KOPT-K1 (cell line): Measurements from ENCODE around the gene SYK.
"Not testable (repeated sequence)": the region's sequence is repeated elsewhere in the genome, so short reads cannot be mapped to it uniquely, and the experiment has no call there.

Source experiments
- H3K27ac ChIP-seq: fragments of 200-600 bp; sonication (generic); 2 replicates; pipeline ENCODE4 v1.5.1; 2016; ENCODE audit warnings: antibody characterized with exemption, mild to moderate bottlenecking, low read depth, low read length; ENCODE audit not compliant: poor library complexity, severe bottlenecking
- H3K36me3 ChIP-seq: fragments of 200-600 bp; sonication (generic); 2 replicates; pipeline ENCODE4 v1.5.1; 2017; ENCODE audit warnings: antibody characterized with exemption, mild to moderate bottlenecking, low read length, moderate library complexity; ENCODE audit not compliant: insufficient read depth
- H3K9me3 ChIP-seq: fragments of 200-600 bp; sonication (generic); 2 replicates; pipeline ENCODE4 v1.5.1; 2017; ENCODE audit warnings: antibody characterized with exemption, low read length, mild to moderate bottlenecking; ENCODE audit not compliant: insufficient read depth, poor library complexity, severe bottlenecking

SYK gene

GRCh38 chr9:90886868-90887267 lies 85.2 kb downstream of the SYK start:
- not testable (repeated sequence) for H3K9me3 ChIP-seq, H3K36me3 ChIP-seq, H3K27ac ChIP-seq

GRCh38 chr9:90888941-90889340 lies 87.3 kb downstream of the SYK start:
- Histone ChIP-seq H3K9me3 (peaks cover 3% of the 10 kb centered on the region), H3K36me3 (no peaks in the 10 kb centered on the region), H3K27ac (no peak overlapping the region)

GRCh38 chr9:90890146-90890810 lies 88.7 kb downstream of the SYK start:
- H3K9me3 ChIP-seq = no peaks in the 10 kb centered on the region
- no peaks in the 10 kb centered on the region for H3K36me3 ChIP-seq
- no peak overlapping the region for H3K27ac ChIP-seq

GRCh38 chr9:90891308-90892040 lies 89.9 kb downstream of the SYK start:
- Histone ChIP-seq H3K36me3 (no peaks in the 10 kb centered on the region), H3K9me3 (no peaks in the 10 kb centered on the region), H3K27ac (no peak overlapping the region)

- Histone ChIP-seq H3K27ac (no peak overlapping the region), H3K36me3 (no peaks in the 10 kb centered on the region), H3K9me3 (no peaks in the 10 kb centered on the region)
Measured at GRCh38 chr9:90892918-90893317, 91.3 kb downstream of the SYK start.

GRCh38 chr9:90893706-90894105 lies 92.1 kb downstream of the SYK start:
- H3K9me3 ChIP-seq = no peaks in the 10 kb centered on the region
- H3K36me3 ChIP-seq = no peaks in the 10 kb centered on the region

GRCh38 chr9:90894986-90895687 lies 93.5 kb downstream of the SYK start:
- no peak overlapping the region for H3K27ac ChIP-seq
- no peaks in the 10 kb centered on the region for H3K9me3 ChIP-seq
- H3K36me3 ChIP-seq = no peaks in the 10 kb centered on the region

More at GRCh38 chr9:90893706-90894105, 92.1 kb downstream of the SYK start:
- H3K27ac ChIP-seq = no peak overlapping the region

- Histone ChIP-seq H3K36me3 (no peaks in the 10 kb centered on the region), H3K9me3 (no peaks in the 10 kb centered on the region), H3K27ac (no peak overlapping the region)
Measured at GRCh38 chr9:90895786-90896185, 94.2 kb downstream of the SYK start.

- H3K36me3 ChIP-seq = no peaks in the 10 kb centered on the region
- H3K27ac ChIP-seq = no peak overlapping the region
- no peaks in the 10 kb centered on the region for H3K9me3 ChIP-seq
Measured at GRCh38 chr9:90896231-90896630, 94.6 kb downstream of the SYK start.

- Histone ChIP-seq H3K36me3 (no peaks in the 10 kb centered on the region), H3K27ac (no peak overlapping the region), H3K9me3 (no peaks in the 10 kb centered on the region)
Measured at GRCh38 chr9:90898228-90898627, 96.6 kb downstream of the SYK start.

- Histone ChIP-seq H3K27ac (no peak overlapping the region), H3K9me3 (no peaks in the 10 kb centered on the region), H3K36me3 (no peaks in the 10 kb centered on the region)
Measured at GRCh38 chr9:90899287-90899686, 97.7 kb downstream of the SYK start.

GRCh38 chr9:90900130-90900529 lies 98.5 kb downstream of the SYK start:
- no peak overlapping the region for H3K27ac ChIP-seq
- H3K36me3 ChIP-seq = no peaks in the 10 kb centered on the region
- H3K9me3 ChIP-seq = no peaks in the 10 kb centered on the region

GRCh38 chr9:90901933-90902332 lies 100.3 kb downstream of the SYK start:
- H3K36me3 ChIP-seq = no peaks in the 10 kb centered on the region
- H3K9me3 ChIP-seq = no peaks in the 10 kb centered on the region
- H3K27ac ChIP-seq = no peak overlapping the region

- H3K27ac ChIP-seq = no peak overlapping the region
- no peaks in the 10 kb centered on the region for H3K36me3 ChIP-seq
- no peaks in the 10 kb centered on the region for H3K9me3 ChIP-seq
Measured at GRCh38 chr9:90903766-90904424, 102.3 kb downstream of the SYK start.
